Measurements from ENCODE around the gene RDX.

The RDX gene

GRCh38 chr11:110125632-110126031 is 170.8 kb downstream of the RDX start:
- Mint-ChIP-seq H3K9me3 (no peaks in the 10 kb centered on the region), H3K36me3 (no peaks in the 10 kb centered on the region), H3K27me3 (peaks cover 4% of the 10 kb centered on the region), H3K4me3 (no peak overlapping the region), H3K4me1 (no peaks in the 10 kb centered on the region), H3K27ac (no peak overlapping the region)
